Dedifferentiated amniotic fluid mesenchymal stem cell (primary cell): Measurements from ENCODE around the gene SORBS1.

Experiments
- DNase-seq: peaks from one replicate; pipeline ENCODE4 v3.0.0-alpha.2; 2016; ENCODE audit errors: extremely low spot score

The SORBS1 gene

GRCh38 chr10:95459446-95460045 is 101.6 kb downstream of the SORBS1 start:
- no peak for DNase-seq

- no peak for DNase-seq
Measured at GRCh38 chr10:95458871-95459270, 102.3 kb downstream of the SORBS1 start.

GRCh38 chr10:95458014-95458413 is 103.2 kb downstream of the SORBS1 start:
- no peak for DNase-seq

- DNase-seq: no peak
Measured at GRCh38 chr10:95457319-95457886, 103.8 kb downstream of the SORBS1 start.

- no peak for DNase-seq
Measured at GRCh38 chr10:95456516-95456915, 104.7 kb downstream of the SORBS1 start.

GRCh38 chr10:95454940-95455339 is 106.2 kb downstream of the SORBS1 start:
- DNase-seq: no peak

- no peak for DNase-seq
Measured at GRCh38 chr10:95454356-95454755, 106.8 kb downstream of the SORBS1 start.

GRCh38 chr10:95451568-95452524 is 109.3 kb downstream of the SORBS1 start:
- no peak for DNase-seq

GRCh38 chr10:95451150-95451549 is 110.0 kb downstream of the SORBS1 start:
- no peak for DNase-seq

- DNase-seq: no peak
Measured at GRCh38 chr10:95450188-95450587, 111.0 kb downstream of the SORBS1 start.

GRCh38 chr10:95447685-95448084 is 113.5 kb downstream of the SORBS1 start:
- DNase-seq: no peak

- peak; percentile 27 for DNase-seq
Measured at GRCh38 chr10:95445837-95446486, 115.2 kb downstream of the SORBS1 start.

- no peak for DNase-seq
Measured at GRCh38 chr10:95445223-95445836, 115.8 kb downstream of the SORBS1 start.

- no peak for DNase-seq
Measured at GRCh38 chr10:95444792-95445191, 116.4 kb downstream of the SORBS1 start.

- no peak for DNase-seq
Measured at GRCh38 chr10:95443636-95444035, 117.5 kb downstream of the SORBS1 start.

GRCh38 chr10:95442341-95442740 is 118.8 kb downstream of the SORBS1 start:
- DNase-seq: no peak

- no peak for DNase-seq
Measured at GRCh38 chr10:95441547-95441923, 119.6 kb downstream of the SORBS1 start.

GRCh38 chr10:95440756-95441546 is 120.2 kb downstream of the SORBS1 start:
- no peak for DNase-seq

GRCh38 chr10:95440038-95440725 is 121.0 kb downstream of the SORBS1 start:
- DNase-seq: no peak

GRCh38 chr10:95438781-95439180 is 122.4 kb downstream of the SORBS1 start:
- DNase-seq: no peak
